Gastrocnemius medialis (tissue), 4 donors: Measurements from ENCODE around the gene HOXC6.

ENCODE experiments used
- CTCF ChIP-seq, 5 experiments: fragments of 450-650 bp in 3 of 5; fragments of 200-600 bp in 2 of 5; sonication (generic) in 2 of 5; IDR thresholded peaks in 4 of 5; conservative IDR thresholded peaks in 1 of 5; 1 replicate in 4 of 5; 2 replicates in 1 of 5; pipeline ENCODE4 v1.5.1; 2016 to 2019; ENCODE audit warnings: antibody characterized with exemption in 5 of 5, mild to moderate bottlenecking in 3 of 5, moderate library complexity in 3 of 5
- POLR2A ChIP-seq, 2 donors: fragments of 450-650 bp; IDR thresholded peaks; one replicate each; pipeline ENCODE4 v1.6.1; 2017; ENCODE audit warnings: antibody characterized with exemption in 2 of 2, mild to moderate bottlenecking in 2 of 2, moderate library complexity in 2 of 2

- no peak for TF ChIP-seq CTCF (IDR thresholded peaks at IDR 0.05 in 4 of 5, conservative IDR thresholded peaks at IDR 0.05 in 1 of 5)
- no peak for TF ChIP-seq POLR2A (IDR thresholded peaks at IDR 0.05)
These were observed 5.9 kb downstream of the HOXC6 start for GRCh38 chr12:54033980-54034784.
